Adipose tissue (tissue), 3 donors: ENCODE results near the gene PAX4. TPM values are rescaled to one million over a fixed set of nuclear protein-coding genes. Genes with fewer than 3 reads are reported as not detected.

ENCODE experiments used
- H3K27ac ChIP-seq: one replicate; pipeline ENCODE4 v1.5.1; 2013; ENCODE audit warnings: low read depth, low read length
- WGBS, 3 donors: extraction: QIAGEN DNeasy Blood & Tissue Kit; methylation state at CpG; one replicate each; pipeline ENCODE4 v1.1.7; 2013; 5-methylcytosine and 5-hydroxymethylcytosine counted together
- polyA plus RNA-seq, 3 donors: library from polyadenylated mRNA; stranded (reverse); fragments of 200-250 nt; gene quantifications; one replicate each; pipeline ENCODE4 v1.2.3, GENCODE V29; 2013
- donor health status: healthy with polysubstance abuse.
- donor health status: Bipolar disorder and iron deficiency.
- donor health status: healthy.

Gene PAX4
- not detected for polyA plus RNA-seq

- 42 to 50% (median 49%) methylated on average over 2 of the region's 2 CpGs for WGBS, 3 donors
These were observed at the start of gene PAX4 for GRCh38 chr7:127618042-127618441. TSS of gene PAX4 (minus strand) at chr7:127618142. CDS start at chr7:127615928, 2,214 bp downstream.

GRCh38 chr7:127667017-127667670 lies 49.2 kb upstream of the PAX4 start:
- no peak overlapping the region for H3K27ac ChIP-seq
- 67 to 83% (median 80%) methylated on average over 3 of the region's 3 CpGs for WGBS, 3 donors

More at GRCh38 chr7:127618042-127618441, at the start of gene PAX4:
- H3K27ac ChIP-seq, result no peak within 1 kb of the TSS

- 68 to 91% (median 87%) methylated on average over 4 of the region's 4 CpGs for WGBS, 3 donors
These were observed 48.7 kb upstream of the PAX4 start for GRCh38 chr7:127666602-127667001.

GRCh38 chr7:127665922-127666321 lies 48.0 kb upstream of the PAX4 start:
- no peak overlapping the region for H3K27ac ChIP-seq
- 53 to 91% (median 87%) methylated on average over 7 of the region's 7 CpGs for WGBS, 3 donors

More at GRCh38 chr7:127666602-127667001, 48.7 kb upstream of the PAX4 start:
- no peak overlapping the region for H3K27ac ChIP-seq

GRCh38 chr7:127658970-127659630 lies 41.2 kb upstream of the PAX4 start:
- no peak overlapping the region for H3K27ac ChIP-seq
- 56 to 71% (median 63%) methylated on average over 3 of the region's 3 CpGs for WGBS, 3 donors

- no peak overlapping the region for H3K27ac ChIP-seq
- WGBS, 3 donors, result 78 to 90% (median 88%) methylated on average over 3 of the region's 3 CpGs
These were observed 39.6 kb upstream of the PAX4 start for GRCh38 chr7:127657500-127657899.

- no peak overlapping the region for H3K27ac ChIP-seq
- WGBS, 3 donors, result 43 to 83% (median 76%) methylated on average over 2 of the region's 2 CpGs
These were observed 37.8 kb upstream of the PAX4 start for GRCh38 chr7:127655720-127656119.

- no peak overlapping the region for H3K27ac ChIP-seq
- WGBS, 3 donors, result 38 to 57% (median 50%) methylated on average over 5 of the region's 5 CpGs
These were observed 36.8 kb upstream of the PAX4 start for GRCh38 chr7:127654404-127655394.

GRCh38 chr7:127653396-127653795 lies 35.5 kb upstream of the PAX4 start:
- H3K27ac ChIP-seq, result no peak overlapping the region
- WGBS, 3 donors, result 58 to 94% (median 92%) methylated on average over 4 of the region's 4 CpGs

GRCh38 chr7:127652333-127653248 lies 34.6 kb upstream of the PAX4 start:
- no peak overlapping the region for H3K27ac ChIP-seq
- WGBS, 3 donors, result 1 to 2% (median 1%) methylated on average over 38 of the region's 38 CpGs

GRCh38 chr7:127651556-127652332 lies 33.8 kb upstream of the PAX4 start, which contains the start of gene SND1:
TSS of gene SND1 (plus strand) at chr7:127652194. CDS start at chr7:127652374, 180 bp downstream.
- peak within 1 kb of the TSS; percentile 21 for H3K27ac ChIP-seq
- 0 to 1% (median 0%) methylated on average over 62 to 67 of the region's 67 CpGs for WGBS, 3 donors

GRCh38 chr7:127650847-127651555 lies 33.1 kb upstream of the PAX4 start:
- H3K27ac ChIP-seq, result peak overlapping the region; percentile 21
- WGBS, 3 donors, result 46 to 51% (median 48%) methylated on average over 29 of the region's 29 CpGs

- 69 to 77% (median 75%) methylated on average over 2 of the region's 2 CpGs for WGBS, 3 donors
- no peak overlapping the region for H3K27ac ChIP-seq
These were observed 31.0 kb upstream of the PAX4 start for GRCh38 chr7:127648986-127649385.

GRCh38 chr7:127647636-127648035 lies 29.7 kb upstream of the PAX4 start:
- 96 to 99% (median 96%) methylated on average over 8 of the region's 8 CpGs for WGBS, 3 donors

GRCh38 chr7:127644484-127644883 lies 26.5 kb upstream of the PAX4 start:
- H3K27ac ChIP-seq, result no peak overlapping the region
- 55 to 83% (median 60%) methylated on average over 2 of the region's 2 CpGs for WGBS, 3 donors

More at GRCh38 chr7:127647636-127648035, 29.7 kb upstream of the PAX4 start:
- no peak overlapping the region for H3K27ac ChIP-seq

- H3K27ac ChIP-seq, result no peak overlapping the region
These were observed 20.3 kb upstream of the PAX4 start for GRCh38 chr7:127638197-127638596.
